NCI-H526 treated with DMSO at 0.1 percent for 48 hours (cell line): ENCODE results near the gene CHD1.

Experiments
- DNase-seq: peaks from one replicate; lab custom pipeline; 2025; lab: John Stamatoyannopoulos, UW

The CHD1 gene

DNA sequence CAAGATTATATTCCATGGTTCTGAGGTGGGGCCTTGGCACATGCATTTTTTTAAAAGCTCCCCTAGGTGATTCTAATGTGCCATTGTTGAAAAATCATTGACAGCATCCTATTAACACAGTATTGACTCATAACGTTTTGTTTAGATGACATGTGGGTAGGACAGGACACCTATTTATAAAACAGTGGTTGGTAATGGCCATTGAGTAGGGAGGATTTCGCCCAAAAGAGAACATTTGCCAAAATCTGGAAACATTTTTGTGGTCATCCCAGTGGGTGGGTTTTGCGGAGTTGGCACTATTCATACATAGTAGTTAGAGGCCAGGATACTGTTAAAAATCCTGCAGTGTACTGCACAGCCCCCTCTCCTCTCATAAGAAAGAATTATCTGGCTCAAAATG is 6.4 kb upstream of the CHD1 start:
- no peak for DNase-seq

GRCh38 chr5:98934546-98934945 is 5.7 kb upstream of the CHD1 start:
- DNase-seq: no peak

DNA sequence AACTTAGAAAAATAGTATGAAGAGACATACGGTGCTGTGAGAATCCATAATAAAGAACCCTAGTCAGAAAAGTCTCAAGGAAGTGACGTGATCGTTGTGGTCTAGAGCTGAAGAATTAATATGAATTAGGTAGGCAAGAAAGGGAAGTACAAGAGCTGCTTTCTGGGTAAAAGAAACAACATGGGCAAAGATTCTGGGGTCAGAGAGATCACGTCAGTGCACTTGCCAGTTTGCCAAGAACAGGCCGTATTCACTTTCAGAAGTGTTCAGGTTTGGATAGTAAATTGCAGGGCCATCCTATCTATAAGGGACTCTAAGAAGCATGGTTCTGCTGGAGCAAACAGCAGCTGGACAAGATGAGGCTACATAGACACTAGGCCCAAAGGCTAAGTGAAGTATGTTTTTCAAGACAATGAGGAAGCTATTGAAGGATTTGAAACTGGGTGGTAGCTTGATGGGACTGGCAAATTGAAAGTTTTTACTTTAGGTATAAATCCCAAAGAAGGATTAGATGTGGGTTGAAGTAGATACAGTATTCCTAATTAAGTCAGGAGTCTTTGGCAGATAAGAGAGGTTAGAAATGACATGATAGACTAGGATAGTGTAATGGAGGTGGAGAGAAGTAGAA is 4.8 kb upstream of the CHD1 start:
- DNase-seq: no peak

DNA sequence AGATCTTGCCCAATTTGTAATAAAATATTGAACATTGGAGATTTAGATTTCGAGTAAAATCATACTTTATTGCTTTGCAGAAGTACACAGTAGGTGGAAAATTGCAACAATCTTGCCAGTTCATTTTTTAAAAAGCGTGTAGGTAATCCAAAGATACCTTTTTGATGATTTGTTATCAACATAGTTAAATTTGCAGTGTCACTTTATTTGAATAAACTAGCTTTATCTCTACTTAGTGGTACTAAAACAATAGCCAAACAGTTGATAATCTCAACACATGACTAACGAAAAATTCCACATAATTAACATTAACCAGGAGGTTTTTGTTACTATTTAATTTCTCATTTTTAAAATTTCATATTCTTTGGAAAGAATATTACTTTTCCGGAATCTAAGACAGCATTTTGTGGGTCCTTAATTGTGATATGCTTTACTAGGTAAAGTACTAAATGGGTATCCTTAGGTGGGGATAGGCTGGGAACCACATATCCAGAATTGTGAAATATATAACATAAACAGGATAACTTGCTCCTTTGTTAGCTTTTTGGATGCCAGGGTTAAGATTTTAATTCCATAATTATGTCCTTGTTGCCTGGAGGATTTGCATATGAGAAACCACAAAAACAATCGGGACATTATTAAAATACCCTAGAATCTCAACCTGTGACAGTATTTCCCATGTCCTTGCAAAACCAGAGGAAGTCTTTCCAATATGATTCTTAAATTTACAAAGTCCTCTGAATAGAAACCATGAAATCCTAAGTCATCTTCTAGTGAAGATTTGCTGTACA is 2.4 kb upstream of the CHD1 start:
- DNase-seq: no peak

GRCh38 chr5:98929710-98930298 is 997 bp upstream of the CHD1 start:
- no peak for DNase-seq

DNA sequence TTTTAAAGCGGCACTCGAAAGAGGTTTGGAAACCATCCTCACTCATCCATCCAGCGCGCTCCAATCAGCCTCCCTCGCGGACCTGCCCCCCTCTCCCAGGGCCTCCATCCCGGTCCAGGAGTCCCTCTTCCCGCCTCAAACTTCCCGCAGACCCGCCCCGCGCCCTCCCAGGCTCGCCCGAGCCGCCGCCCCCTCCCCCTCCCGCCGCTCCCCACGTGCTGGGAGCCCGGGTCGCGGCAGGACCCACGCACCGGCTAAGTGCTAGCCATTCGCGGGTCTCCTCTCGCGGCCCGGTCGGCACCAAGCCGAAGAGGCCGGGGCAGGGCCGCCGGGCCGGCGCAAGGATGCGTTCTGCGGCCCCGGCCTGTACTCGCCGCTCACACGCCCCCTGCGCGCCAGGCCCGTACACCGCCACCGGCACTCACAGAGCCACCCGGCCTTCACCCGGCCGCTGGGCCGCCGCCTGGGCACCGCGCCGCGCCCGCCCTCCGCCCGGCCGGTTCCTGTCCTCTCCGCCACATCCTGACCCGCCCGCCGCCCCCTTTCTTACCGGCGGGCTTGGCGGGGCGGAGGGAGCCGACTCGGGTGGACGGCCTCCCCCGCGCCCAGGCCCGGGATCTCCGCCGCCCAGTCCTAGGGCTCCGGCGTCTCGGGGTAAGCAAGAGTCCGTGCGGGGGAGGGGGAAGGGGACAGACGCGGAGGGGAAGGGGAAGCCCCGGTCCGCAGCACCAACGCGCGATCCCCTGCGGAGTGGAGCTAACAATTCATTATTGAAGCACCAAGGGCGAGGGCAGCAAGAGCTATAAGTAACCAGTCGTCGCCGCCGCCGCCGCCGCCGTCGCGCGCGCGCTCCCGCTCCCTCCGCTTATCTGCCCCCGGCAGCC is 576 bp downstream of the CHD1 start:
- peak; percentile 64 for DNase-seq

DNA sequence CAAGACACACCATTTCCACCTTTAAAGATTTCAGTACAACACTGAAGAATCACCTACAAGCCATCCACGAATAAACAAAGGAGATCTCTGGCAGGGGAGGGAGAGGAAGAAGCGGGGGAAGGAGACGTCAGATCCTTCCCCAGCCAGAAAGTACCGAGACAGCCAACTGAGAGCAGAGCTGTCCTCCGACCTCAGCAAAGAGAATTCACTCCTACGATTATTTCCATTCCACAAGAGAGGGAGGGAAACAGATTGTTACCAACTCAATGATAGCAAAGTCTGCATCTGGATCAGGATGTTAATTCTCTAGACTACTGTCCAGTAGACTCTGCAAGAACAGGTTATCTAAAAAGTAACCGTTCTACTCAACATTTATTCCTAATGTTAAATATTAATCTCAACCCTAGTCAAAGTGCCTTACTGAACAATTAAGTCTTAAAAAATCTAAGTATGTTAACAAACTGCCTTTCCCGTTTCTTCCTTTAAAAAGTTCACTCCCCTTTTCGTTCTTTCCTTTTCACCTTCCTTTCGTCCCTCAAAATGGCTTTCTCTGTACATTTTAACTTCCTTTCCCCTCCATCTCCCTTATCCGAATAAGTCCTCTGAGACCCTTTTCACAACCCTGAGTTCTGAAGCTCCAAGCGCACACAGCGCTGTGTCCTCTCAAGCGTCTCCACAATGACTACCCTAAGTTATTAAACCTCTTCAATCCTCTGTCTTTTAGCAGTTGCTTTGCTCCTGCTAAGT is 1.4 kb downstream of the CHD1 start:
- DNase-seq: peak; percentile 36

DNA sequence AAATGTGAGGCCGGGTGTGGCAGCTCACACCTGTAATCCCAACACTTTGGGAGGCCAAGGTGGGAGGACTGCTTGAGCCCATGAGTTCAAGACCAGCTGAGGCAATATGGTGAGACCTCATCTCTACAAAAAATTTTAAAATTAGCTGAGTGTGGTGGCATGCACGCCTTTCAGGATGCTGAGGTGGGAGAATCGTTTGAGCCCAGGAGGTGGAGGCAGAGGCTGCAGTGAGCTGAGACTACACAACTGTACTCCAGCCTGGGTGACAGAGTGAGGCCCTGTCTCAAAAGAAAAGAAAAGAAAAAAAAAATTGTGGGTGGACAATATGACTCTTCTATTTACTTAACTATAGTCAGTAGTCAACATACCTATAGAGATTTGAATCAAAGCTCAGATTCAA is 4.8 kb downstream of the CHD1 start:
- DNase-seq: no peak

DNA sequence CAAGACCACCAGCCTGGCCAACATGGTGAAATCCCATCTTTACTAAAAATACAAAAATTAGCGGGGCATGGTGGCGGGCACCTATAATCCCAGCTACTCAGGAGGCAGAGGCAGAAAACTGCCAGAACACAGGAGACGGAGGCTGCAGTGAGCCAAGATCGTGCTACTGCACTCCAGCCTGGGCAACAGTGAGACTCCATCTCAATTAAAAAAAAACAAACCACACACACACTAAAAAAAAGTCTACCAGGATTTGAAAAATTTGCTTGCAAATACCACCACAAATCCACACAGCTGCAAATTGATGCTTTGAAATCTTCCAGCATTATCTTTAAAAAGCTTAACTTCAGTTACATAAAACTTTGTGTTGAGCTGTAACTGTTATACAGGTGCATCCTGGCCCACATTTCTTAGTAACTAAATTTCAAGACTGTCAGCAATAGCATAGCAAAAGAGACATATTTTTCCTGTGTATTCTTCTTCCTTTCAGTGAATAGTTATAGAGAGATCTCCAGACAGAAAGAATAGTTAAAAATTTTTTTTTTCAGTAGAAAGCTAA is 6.8 kb downstream of the CHD1 start:
- DNase-seq: no peak

- no peak for DNase-seq
Measured at GRCh38 chr5:98917433-98917832, 11.4 kb downstream of the CHD1 start.

DNA sequence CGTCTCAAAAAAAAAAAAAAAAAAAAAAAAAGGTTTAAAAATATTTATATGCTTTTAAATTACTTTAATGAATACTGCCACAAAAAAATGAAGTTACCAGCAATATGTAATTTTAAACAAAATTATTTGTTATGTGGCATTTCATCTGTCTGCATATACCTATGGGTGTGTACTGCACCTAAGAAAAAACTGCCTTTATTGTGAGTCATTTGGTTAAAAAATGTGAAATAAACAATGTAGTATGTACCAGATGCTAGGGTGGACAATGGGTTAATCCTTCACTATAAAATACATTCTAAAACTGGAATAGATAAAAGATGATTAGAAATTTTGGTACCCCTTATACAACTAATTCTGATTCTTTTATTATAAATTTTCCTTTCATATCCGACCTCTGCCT is 12.3 kb downstream of the CHD1 start:
- no peak for DNase-seq

GRCh38 chr5:98913911-98914310 is 14.9 kb downstream of the CHD1 start:
- no peak for DNase-seq

DNA sequence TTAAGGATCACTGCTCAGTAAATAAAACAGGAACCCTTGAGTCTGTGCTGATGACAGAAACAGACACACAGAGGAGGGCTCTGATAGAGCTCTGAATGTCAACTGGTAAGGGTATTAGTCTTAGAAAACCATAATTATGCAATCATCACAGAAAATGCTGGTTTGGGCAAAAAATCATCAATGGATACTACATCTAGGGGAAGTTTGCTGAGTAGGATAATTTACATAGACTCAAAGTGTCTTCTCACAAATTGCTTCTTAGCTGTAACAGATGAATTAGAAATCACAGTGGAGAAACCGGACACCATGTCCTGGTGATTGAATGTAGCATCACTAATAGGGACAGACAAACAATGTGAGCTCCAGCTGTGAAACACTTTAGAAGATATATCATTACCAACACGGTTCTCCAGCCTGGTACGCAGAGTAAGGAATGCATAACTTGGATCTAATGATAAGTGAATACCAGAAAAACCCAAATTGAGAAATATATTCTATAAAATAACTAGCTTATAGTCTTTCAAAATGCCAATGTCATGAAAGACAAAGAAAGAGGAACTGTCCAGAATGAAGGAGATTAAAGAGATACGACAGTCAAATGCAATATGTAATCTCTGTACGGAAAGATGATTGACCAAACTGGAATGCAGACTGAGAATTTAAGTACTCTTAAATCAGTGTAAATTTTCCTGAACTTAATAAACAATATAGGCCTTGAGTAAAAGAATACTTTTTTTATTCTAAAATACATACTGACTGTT is 17.3 kb downstream of the CHD1 start:
- DNase-seq: no peak

- DNase-seq: no peak
Measured at GRCh38 chr5:98909363-98909762, 19.4 kb downstream of the CHD1 start.

GRCh38 chr5:98907951-98908350 is 20.9 kb downstream of the CHD1 start:
- no peak for DNase-seq

DNA sequence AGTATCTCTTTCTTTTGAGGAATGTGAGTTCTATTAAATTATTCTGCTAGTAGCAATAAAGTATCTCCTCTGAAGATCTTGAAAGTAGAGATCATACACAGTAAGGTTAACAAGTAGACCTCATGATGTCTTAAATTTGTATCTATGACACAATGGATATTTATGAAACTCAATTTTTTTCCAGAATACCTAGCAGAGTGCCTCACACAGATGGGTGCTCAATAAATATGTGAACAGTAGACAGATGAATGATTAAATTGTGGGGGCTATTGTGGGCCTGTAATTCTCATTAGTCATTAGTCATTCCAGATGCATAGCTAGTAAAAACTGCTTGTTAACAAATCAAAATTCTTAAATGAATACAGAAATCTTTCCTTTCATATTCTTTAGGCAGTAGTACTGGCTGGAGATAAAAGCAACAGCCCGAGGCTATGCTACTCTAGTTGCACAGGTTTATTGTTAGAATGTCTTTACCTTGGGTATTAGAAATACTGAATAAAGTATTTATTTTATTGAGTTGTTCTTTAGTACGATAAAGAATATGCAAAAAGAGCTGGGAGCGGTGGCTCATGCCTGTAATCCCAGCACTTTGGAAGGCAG is 22.0 kb downstream of the CHD1 start:
- no peak for DNase-seq

GRCh38 chr5:98905857-98906688 is 22.7 kb downstream of the CHD1 start:
- peak; percentile 1 for DNase-seq

GRCh38 chr5:98904780-98905179 is 24.0 kb downstream of the CHD1 start:
- no peak for DNase-seq

DNA sequence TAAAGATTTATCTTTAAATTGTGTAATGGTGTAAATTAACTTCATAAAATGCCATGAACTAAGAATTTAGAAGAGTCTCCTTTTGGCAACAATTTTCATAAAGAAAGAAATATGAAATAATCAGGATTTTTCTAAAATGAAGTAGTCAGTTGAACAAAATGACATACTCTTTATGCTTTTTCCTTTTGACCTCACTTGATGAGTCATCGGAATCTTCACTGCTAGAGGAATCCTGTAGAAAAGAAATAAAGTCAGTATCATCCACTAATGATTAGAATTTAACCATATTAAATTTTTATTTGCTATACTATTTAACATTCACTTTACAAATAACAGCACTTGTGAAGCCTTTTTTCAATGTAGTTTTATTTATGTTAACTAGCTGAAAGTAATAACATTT is 26.1 kb downstream of the CHD1 start:
- no peak for DNase-seq
